ENCODE measurements around the gene COL4A6.
"Not testable (repeated sequence)": the region's sequence is repeated elsewhere in the genome, so short reads cannot be mapped to it uniquely, and the experiment has no call there.

COL4A6 gene

DNA sequence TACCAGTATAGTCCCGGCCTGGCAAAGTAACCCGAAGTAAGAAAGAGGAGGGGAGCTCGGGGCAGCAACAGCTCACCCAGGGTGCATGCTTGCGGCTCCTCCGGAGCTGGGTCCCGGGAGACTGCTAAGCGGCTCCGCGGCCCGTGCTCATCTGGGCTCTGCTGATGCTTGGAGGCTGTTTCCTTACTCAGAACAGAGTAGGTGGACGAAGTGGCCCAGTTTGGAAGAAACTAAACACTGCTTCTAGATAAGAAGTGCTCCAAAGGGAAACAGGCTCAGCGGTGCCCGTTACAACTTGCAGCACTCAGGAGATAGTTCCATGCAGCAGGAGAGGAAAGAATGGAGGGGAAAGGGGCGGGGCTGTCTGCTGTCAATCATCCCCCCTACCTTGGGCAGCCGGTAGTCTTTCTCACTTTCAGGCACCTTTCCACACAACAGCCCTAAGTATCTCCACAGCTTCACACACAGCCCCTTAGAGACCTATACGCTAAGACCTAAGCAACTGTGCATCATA, at the start of gene COL4A6:
Gene COL4A6 (minus strand): TSS at position 313 of the 514 bp plus-strand sequence. CDS start 226 bp downstream, at position 87.
- no peak for DNase-seq (ENCODE audit: low read depth in 1 of 2, low spot score in 1 of 2)

GRCh38 chrX:108485960-108486359, 47.7 kb upstream of the COL4A6 start:
- no peak for DNase-seq (ENCODE audit: low read depth in 1 of 2, low spot score in 1 of 2)

GRCh38 chrX:108484251-108484650, 46.0 kb upstream of the COL4A6 start:
- DNase-seq (ENCODE audit: low read depth in 1 of 2, low spot score in 1 of 2): no peak

- not testable (repeated sequence) for DNase-seq (ENCODE audit: low read depth in 1 of 2, low spot score in 1 of 2)
Observed at GRCh38 chrX:108481528-108481927, 43.3 kb upstream of the COL4A6 start.

DNA sequence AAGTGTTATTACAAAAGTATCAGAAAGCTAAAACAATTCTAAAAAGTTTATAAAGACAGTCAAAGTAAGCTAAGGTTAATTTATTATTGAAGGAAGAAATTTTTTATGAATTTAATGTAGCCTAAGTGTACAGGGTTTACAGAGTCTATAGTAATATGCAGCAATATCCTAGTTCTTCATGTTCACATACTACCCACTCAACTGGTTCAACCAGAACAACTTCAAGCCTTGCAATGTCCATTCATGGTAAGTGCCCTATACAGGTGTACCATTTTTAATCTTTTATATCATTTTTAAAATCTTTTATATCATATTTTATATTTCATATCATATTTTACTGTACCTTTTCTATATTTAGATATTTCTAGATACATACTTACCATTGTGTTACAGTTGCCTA, 35.8 kb upstream of the COL4A6 start:
- no peak for DNase-seq (ENCODE audit: low read depth in 1 of 2, low spot score in 1 of 2)

GRCh38 chrX:108468486-108468885, 30.3 kb upstream of the COL4A6 start:
- no peak for DNase-seq (ENCODE audit: low read depth in 1 of 2, low spot score in 1 of 2)

GRCh38 chrX:108464604-108465003, 26.4 kb upstream of the COL4A6 start:
- no peak for DNase-seq (ENCODE audit: low read depth in 1 of 2, low spot score in 1 of 2)

DNA sequence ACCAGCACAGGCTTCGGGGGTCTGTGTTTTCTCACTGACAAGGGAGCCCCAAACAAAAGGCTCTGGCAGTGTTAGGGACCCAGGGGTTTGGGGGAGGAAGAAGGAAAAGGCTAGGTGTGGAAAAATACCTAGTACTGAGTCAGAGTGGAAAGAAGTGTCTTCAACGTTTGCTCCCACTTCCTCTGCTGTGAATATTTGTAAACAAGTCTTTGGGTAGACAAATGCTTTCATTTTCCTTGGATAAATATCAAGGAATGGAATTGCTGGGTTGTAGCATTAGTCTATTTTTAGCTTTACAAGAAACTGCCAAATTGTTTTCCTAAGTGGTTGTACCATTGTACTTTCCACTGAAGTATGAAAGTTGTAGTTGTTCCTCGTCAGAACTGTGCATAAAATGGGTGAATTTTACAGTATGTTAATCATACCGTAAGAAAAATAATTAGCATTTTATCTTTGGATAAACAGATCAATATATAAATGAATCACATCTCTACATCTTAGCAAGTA, 18.8 kb upstream of the COL4A6 start:
- no peak for DNase-seq (ENCODE audit: low read depth in 1 of 2, low spot score in 1 of 2)

DNA sequence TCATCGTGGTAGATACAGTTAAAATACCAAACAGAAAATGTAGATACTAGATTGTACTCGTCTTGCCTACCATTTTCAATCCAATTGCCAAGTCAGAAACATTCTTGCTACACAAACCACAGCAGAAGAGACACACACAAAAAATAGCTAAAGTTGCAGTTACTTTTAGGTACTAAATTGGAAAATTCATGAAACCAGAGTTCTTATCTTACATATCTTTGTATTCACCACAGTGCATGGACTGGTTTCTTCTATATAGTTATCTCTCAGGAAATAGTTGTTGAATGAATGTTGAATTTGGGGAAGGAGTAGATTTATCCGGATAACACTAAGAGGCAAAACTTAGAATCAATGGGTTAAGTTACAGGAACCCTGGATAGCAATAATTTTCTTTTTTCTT, 15.6 kb upstream of the COL4A6 start:
- no peak for DNase-seq (ENCODE audit: low read depth in 1 of 2, low spot score in 1 of 2)

DNA sequence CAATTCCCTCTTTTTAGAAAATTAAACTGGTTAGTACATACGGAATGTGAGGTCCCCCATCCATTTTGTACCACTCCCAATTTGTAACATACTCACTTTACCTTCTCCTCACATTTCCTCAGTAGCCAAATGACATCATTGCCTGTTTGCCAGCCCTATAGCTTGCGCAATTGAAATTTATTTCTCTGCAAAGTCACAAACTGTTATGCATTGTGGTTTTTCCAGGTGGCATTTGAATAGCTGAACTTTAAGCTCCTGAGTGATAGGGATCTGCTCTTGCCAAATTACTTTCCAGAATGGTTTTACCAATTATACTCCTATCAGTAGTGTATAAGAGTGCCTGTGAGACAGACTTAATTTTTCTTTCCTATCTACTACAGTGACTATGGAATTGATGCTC, 9.1 kb upstream of the COL4A6 start:
- no peak for DNase-seq (ENCODE audit: low read depth in 1 of 2, low spot score in 1 of 2)

DNA sequence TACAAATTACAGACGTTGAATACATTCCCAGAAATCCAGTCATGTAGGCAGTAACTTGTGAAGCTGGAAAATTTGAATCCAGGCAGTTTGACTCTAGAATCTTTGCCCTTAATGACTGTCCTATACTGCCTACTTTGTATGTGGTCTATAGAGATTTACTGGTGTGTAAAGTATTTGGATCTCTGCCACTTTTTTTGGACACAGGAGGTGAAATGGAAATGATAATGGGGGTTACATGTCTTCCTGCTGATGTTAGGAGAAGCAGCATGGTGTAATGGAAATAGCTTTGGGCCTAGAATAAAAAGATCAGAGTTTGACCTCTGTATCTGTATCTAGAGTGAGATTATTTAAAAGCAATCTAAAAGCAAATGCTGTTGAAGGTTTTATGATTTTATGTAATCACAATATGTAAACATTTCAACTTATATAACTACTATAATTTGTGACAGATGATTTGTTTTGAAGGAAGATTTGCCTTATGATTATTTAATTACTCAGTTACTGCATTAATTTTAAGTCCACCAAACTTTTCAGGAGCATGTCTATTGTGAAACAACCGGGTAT, 4.8 kb upstream of the COL4A6 start:
- DNase-seq (ENCODE audit: low read depth in 1 of 2, low spot score in 1 of 2): no peak

- no peak for DNase-seq (ENCODE audit: low read depth in 1 of 2, low spot score in 1 of 2)
Observed at GRCh38 chrX:108439961-108440696, 1.9 kb upstream of the COL4A6 start.

DNA sequence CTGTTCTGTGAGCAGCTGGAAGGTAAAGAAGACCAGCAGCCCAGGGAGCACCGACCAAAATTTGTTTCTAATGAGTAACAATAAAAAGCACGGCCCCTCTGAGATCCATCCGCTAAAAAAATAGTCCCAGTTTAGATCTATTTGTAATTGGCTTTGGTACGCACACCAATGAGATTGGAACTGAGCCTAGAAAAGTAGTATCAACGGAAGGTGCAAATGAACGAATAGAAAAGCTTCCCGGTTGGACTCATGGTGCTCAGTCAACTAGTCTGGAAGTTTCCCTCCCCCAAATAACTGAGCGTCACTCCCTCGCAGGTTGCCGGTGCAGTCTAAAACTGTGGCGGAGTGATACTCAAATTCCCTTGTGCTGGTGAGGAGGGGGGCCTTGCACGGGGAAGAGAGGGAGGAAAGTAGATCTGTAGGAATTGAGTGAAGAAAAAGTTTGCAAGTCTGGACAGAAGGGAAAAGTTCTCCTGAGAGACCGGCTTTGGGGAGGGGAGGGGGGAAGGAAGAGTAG, 1.3 kb upstream of the COL4A6 start, which contains the start of gene COL4A5:
Gene COL4A5 (plus strand): TSS at position 413 of the 517 bp plus-strand sequence. CDS start 288 bp downstream, outside the sequence.
- DNase-seq (ENCODE audit: low read depth in 1 of 2, low spot score in 1 of 2): no peak

GRCh38 chrX:108437349-108438109, 693 bp downstream of the COL4A6 start:
- no peak for DNase-seq (ENCODE audit: low read depth in 1 of 2, low spot score in 1 of 2)

DNA sequence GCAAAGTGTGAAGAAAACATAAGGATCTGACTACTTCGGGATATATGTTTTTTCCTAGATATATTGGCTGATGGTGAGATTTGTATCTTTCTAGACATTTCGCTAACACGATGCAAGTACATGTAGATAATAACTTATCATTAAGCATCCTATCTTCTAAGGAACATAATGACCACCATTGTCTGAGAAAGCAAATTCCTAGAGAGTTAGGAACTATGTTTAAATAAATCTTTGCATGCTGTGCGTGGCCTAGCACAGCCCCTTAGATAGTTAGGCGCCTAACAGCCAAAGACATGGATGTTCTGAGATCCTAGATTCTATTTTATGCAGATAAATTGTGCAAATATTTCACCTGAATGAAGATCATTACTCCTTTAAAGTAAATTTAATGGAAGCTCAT, 3.0 kb downstream of the COL4A6 start:
- no peak for DNase-seq (ENCODE audit: low read depth in 1 of 2, low spot score in 1 of 2)

DNA sequence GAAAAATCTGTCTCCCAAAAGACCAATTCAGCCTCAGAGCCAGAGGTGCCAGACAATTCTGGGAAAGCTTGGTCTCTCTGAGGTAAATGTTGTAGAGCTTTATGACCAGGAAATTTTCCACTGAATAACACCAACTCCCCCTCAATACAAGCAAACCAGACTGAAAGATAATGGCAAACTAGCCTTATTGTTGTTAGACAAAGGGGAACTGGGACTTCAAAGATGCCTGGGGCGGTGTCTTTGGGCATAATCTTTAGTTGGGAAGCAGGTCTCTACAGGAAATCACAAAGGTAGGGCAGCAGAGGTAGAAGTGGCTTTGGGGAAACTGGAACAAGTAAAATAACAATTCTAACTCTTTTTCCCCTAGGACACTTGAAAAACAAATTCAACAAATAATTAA, 12.0 kb downstream of the COL4A6 start:
- no peak for DNase-seq (ENCODE audit: low read depth in 1 of 2, low spot score in 1 of 2)

DNA sequence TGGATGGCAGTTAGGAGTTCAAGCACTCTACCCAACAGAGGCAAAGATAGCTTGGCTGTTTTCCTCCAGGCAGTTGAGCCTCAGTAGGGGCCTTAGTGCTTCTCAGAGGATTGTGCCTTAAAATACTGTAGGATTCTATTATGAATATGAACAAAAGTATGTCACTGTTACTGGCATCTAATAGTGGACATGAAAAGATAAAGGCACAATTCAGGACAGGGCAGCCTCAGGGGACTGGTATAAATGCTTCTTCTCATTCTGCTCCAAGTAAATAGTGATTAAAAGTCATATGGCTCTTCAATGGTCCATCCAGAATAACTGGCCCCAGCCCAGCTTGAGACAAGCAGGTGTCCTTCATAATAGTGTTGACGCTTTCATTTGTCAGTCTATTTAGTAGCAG, 17.7 kb downstream of the COL4A6 start:
- no peak for DNase-seq (ENCODE audit: low read depth in 1 of 2, low spot score in 1 of 2)

GRCh38 chrX:108419401-108419800, 18.8 kb downstream of the COL4A6 start:
- no peak for DNase-seq (ENCODE audit: low read depth in 1 of 2, low spot score in 1 of 2)

GRCh38 chrX:108417257-108417656, 21.0 kb downstream of the COL4A6 start:
- no peak for DNase-seq (ENCODE audit: low read depth in 1 of 2, low spot score in 1 of 2)

- no peak for DNase-seq (ENCODE audit: low read depth in 1 of 2, low spot score in 1 of 2)
Observed at GRCh38 chrX:108415891-108416290, 22.3 kb downstream of the COL4A6 start.

- DNase-seq (ENCODE audit: low read depth in 1 of 2, low spot score in 1 of 2): no peak
Observed at GRCh38 chrX:108415146-108415545, 23.1 kb downstream of the COL4A6 start.

All from stimulated activated CD4-positive, alpha-beta T cell treated with anti-CD3 and anti-CD28 coated beads, Interleukin-15, amount 100 ng/mL, for 1 hour (primary cell).